Neutrophil (primary cell): Measurements from ENCODE around the gene CMSS1.

Source experiments
- H3K27ac ChIP-seq: fragments of 200-600 bp; sonication (generic); 2 replicates; pipeline ENCODE4 v1.5.1; 2016; ENCODE audit warnings: mild to moderate bottlenecking, moderate library complexity
- H3K27me3 ChIP-seq: fragments of 200-600 bp; sonication (generic); 2 replicates; pipeline ENCODE4 v1.6.0; 2016; ENCODE audit warnings: mild to moderate bottlenecking
- H3K36me3 ChIP-seq: fragments of 200-600 bp; sonication (generic); 2 replicates; pipeline ENCODE4 v1.5.1; 2017
- H3K4me1 ChIP-seq, 2 experiments: fragments of 200-600 bp in 1 of 2; sonication (generic) in 1 of 2; 1 replicate in 1 of 2; 2 replicates in 1 of 2; pipeline versions ENCODE4 v1.5.1 to v1.6.1; 2013 to 2016; ENCODE audit warnings: low read depth in 1 of 2, low read length in 1 of 2, mild to moderate bottlenecking in 1 of 2, moderate library complexity in 1 of 2; ENCODE audit not compliant: control insufficient read depth in 1 of 2, insufficient read depth in 1 of 2
- H3K4me3 ChIP-seq, 2 experiments: fragments of 200-600 bp in 1 of 2; sonication (generic) in 1 of 2; 1 replicate in 1 of 2; 2 replicates in 1 of 2; pipeline ENCODE4 v1.5.1; 2013 to 2016; ENCODE audit warnings: low read depth in 1 of 2, low read length in 1 of 2, mild to moderate bottlenecking in 1 of 2, moderate library complexity in 1 of 2
- H3K9me3 ChIP-seq: fragments of 200-600 bp; sonication (generic); 2 replicates; pipeline ENCODE4 v1.5.1; 2016
- TF ChIP-seq, protein P1 (sequence below): fragments of 200-600 bp; sonication (generic); IDR thresholded peaks from 2 replicates; pipeline ENCODE4 v1.5.1; 2016; ENCODE audit warnings: antibody characterized with exemption

CMSS1 gene

DNA sequence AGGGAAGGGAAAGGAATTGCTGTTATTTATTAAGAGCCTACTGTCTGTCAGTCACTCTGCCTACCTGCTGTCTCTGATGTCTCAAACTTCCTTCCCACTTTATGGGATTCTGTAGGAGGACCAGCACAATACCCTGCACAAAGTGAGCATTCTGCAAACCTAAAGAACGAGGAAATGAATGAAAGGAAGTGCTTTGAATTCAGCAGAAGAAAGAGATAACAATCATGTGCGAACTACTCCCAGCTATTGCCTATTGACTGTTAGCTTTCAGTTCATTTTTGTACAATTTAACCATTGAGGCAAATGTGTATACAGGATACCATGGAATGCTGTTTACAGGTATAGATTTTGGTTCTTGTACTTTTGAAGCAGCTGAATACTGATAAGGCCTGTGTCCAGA is 66.8 kb downstream of the CMSS1 start:
- no peak overlapping the region for H3K4me3 ChIP-seq
- no peaks in the 10 kb centered on the region for H3K36me3 ChIP-seq
- no peaks in the 10 kb centered on the region for H3K27me3 ChIP-seq
- H3K4me1 ChIP-seq: no peaks in the 10 kb centered on the region
- no peak overlapping the region for H3K27ac ChIP-seq
- TF ChIP-seq, protein P1, sequence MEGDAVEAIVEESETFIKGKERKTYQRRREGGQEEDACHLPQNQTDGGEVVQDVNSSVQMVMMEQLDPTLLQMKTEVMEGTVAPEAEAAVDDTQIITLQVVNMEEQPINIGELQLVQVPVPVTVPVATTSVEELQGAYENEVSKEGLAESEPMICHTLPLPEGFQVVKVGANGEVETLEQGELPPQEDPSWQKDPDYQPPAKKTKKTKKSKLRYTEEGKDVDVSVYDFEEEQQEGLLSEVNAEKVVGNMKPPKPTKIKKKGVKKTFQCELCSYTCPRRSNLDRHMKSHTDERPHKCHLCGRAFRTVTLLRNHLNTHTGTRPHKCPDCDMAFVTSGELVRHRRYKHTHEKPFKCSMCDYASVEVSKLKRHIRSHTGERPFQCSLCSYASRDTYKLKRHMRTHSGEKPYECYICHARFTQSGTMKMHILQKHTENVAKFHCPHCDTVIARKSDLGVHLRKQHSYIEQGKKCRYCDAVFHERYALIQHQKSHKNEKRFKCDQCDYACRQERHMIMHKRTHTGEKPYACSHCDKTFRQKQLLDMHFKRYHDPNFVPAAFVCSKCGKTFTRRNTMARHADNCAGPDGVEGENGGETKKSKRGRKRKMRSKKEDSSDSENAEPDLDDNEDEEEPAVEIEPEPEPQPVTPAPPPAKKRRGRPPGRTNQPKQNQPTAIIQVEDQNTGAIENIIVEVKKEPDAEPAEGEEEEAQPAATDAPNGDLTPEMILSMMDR: no peak
- no peaks in the 10 kb centered on the region for H3K9me3 ChIP-seq

- Histone ChIP-seq H3K4me1 (no peaks in the 10 kb centered on the region), H3K27ac (no peak overlapping the region), H3K9me3 (no peaks in the 10 kb centered on the region), H3K27me3 (no peaks in the 10 kb centered on the region), H3K36me3 (no peaks in the 10 kb centered on the region), H3K4me3 (no peak overlapping the region)
- TF ChIP-seq, protein P1: no peak
Observed at GRCh38 chr3:99885085-99885484, 67.4 kb downstream of the CMSS1 start.

DNA sequence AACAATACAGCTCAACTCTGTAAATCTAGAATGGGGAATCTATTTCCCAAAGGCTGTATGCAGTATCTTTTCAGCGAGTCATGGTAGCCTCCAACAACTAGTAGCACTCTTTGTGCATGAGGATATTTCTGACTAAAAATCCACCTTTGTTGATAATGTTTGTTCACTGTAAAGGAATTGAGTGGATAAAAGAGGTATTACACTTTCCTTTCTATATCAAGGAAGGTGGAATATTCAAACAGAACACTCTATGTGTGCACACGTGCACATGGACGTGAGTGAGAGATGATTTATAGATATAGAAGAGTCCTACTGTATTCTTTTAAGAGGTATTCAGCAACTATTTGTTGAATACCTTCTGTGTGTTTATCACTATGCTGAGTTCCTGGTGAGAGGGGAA is 68.2 kb downstream of the CMSS1 start:
- Histone ChIP-seq H3K4me3 (no peak overlapping the region), H3K27me3 (no peaks in the 10 kb centered on the region), H3K36me3 (no peaks in the 10 kb centered on the region), H3K27ac (no peak overlapping the region), H3K4me1 (no peaks in the 10 kb centered on the region), H3K9me3 (no peaks in the 10 kb centered on the region)
- TF ChIP-seq, protein P1: no peak

DNA sequence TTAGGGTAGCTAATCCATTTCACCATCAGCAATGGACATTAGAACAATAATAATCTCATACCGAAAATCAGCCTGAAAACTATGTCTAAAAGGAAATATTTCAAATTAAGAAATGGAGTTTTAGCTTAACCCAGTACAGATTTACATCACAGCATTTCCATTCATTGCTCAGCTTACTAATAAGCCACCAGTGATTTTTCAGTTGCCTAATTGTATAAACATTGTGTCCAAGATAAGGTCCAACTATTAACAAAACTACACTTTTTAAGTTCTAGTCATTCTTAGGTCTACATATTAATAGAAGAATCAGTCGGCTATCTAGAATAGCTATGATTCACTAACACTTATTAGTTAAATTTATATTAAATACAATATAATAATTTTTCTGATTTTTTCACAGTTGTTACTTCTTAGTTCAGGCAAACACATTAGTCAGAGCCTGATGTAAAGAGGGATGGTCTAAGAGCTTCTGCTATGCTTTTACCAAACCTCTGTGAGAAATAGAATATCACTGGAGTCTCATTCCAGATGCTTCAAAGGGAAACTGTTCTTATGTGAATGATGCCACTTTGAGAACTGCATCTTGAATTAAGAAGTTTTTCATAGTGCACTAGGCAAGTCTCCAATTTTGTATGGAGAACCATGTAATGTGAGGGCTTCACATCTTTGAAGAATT is 74.1 kb downstream of the CMSS1 start:
- Histone ChIP-seq H3K27me3 (no peaks in the 10 kb centered on the region), H3K4me3 (no peak overlapping the region), H3K27ac (no peak overlapping the region), H3K36me3 (no peaks in the 10 kb centered on the region), H3K4me1 (peaks cover 10 to 12% of the 10 kb centered on the region in 2 experiments), H3K9me3 (no peaks in the 10 kb centered on the region)
- TF ChIP-seq, protein P1: no peak

DNA sequence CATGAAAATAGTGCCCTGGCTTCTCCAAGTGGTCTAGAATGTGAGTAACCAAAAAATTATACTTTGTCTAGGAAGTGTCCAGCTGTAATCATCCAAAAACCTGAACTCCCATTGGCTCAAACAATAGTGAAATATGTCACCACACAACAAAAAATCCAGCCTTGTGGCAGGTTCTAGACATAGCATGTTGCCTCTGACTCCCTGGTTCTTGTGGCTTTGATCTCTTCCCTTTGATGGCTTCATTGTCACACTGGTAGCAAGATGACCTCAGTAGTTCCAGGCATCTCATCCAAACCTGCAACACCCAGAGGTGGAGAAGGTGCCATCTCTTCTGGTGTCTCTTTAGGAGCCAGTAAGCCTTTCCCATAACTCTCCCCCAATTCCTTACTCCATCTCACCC is 74.7 kb downstream of the CMSS1 start:
- Histone ChIP-seq H3K4me3 (no peak overlapping the region), H3K9me3 (no peaks in the 10 kb centered on the region), H3K27ac (no peak overlapping the region), H3K27me3 (no peaks in the 10 kb centered on the region), H3K36me3 (no peaks in the 10 kb centered on the region), H3K4me1 (peaks cover 10 to 12% of the 10 kb centered on the region in 2 experiments)
- TF ChIP-seq, protein P1: no peak
